ENCODE results near the gene MUC12. TPM values are rescaled to one million over a fixed set of nuclear protein-coding genes. Genes with fewer than 3 reads are reported as not detected.
"Not testable (repeated sequence)": the region's sequence is repeated elsewhere in the genome, so short reads cannot be mapped to it uniquely, and the experiment has no call there.

MUC12 gene, protein sequence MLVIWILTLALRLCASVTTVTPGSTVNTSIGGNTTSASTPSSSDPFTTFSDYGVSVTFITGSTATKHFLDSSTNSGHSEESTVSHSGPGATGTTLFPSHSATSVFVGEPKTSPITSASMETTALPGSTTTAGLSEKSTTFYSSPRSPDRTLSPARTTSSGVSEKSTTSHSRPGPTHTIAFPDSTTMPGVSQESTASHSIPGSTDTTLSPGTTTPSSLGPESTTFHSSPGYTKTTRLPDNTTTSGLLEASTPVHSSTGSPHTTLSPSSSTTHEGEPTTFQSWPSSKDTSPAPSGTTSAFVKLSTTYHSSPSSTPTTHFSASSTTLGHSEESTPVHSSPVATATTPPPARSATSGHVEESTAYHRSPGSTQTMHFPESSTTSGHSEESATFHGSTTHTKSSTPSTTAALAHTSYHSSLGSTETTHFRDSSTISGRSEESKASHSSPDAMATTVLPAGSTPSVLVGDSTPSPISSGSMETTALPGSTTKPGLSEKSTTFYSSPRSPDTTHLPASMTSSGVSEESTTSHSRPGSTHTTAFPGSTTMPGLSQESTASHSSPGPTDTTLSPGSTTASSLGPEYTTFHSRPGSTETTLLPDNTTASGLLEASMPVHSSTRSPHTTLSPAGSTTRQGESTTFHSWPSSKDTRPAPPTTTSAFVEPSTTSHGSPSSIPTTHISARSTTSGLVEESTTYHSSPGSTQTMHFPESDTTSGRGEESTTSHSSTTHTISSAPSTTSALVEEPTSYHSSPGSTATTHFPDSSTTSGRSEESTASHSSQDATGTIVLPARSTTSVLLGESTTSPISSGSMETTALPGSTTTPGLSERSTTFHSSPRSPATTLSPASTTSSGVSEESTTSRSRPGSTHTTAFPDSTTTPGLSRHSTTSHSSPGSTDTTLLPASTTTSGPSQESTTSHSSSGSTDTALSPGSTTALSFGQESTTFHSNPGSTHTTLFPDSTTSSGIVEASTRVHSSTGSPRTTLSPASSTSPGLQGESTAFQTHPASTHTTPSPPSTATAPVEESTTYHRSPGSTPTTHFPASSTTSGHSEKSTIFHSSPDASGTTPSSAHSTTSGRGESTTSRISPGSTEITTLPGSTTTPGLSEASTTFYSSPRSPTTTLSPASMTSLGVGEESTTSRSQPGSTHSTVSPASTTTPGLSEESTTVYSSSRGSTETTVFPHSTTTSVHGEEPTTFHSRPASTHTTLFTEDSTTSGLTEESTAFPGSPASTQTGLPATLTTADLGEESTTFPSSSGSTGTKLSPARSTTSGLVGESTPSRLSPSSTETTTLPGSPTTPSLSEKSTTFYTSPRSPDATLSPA (N-terminal part only)
- total RNA-seq (2021; fragmentation: NEBNext Ultra II Directional; extraction: Animal tissue kit (Norgen Biotek cat#: 25700)): 1 to 10 TPM in 5 of 6 experiments, under 1 TPM in 1; 0.91 to 2.3 (median 1.6) TPM
- long read RNA-seq, partial matches to known transcripts: 0 of 3 reads
- long read RNA-seq, other reads (novel, unspliced or antisense): 0 of 3 reads

DNA sequence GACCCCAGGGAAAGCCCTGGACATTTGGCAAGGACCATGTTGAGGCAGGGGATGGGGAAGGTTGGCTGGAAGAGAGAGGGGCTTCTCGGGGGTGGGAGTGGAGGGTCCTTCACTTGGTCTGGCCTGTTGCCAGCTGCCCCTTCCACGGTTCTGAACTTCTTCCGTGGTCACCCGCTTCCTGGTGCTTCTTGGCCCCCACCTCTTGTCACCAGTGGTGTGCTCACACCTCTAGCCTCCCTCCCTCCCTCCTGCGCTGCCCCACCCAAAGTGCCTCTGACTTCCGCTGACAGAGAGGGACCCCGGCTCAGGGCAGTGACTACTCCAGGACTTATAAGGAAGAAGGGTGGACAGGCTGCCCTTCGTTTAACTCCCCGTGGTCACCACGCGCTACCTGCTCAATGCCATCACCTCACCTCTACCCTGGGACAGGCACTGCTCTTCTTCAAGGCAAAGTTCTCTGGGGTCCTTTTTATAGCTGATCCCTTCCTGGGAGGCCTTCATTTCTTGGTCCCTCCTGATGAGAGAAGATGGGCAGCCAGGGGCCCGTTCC, at the start of gene MUC12:
TSS of gene MUC12 (plus strand) at position 500 of the 550 bp plus-strand sequence. CDS start 58 bp downstream, outside the sequence.
- no peak within 1 kb of the TSS for H3K4me3 Mint-ChIP-seq
- no peaks in the 10 kb centered on the region for H3K36me3 Mint-ChIP-seq (ENCODE audit: low read depth)
- H3K27ac Mint-ChIP-seq: no peak within 1 kb of the TSS
- H3K27me3 Mint-ChIP-seq (ENCODE audit: insufficient read depth): peaks cover 48% of the 10 kb centered on the region
- DNase-seq: no peak
- H3K4me1 Mint-ChIP-seq (ENCODE audit: low read depth): no peaks in the 10 kb centered on the region
- TF ChIP-seq CTCF (IDR thresholded peaks at IDR 0.05): no peak
- H3K9me3 Mint-ChIP-seq: peaks cover 1% of the 10 kb centered on the region; the same call in 1 of the 2 replicates

- not testable (repeated sequence) for DNase-seq; H3K36me3 Mint-ChIP-seq (ENCODE audit: low read depth); H3K4me1 Mint-ChIP-seq (ENCODE audit: low read depth); H3K27ac Mint-ChIP-seq; H3K4me3 Mint-ChIP-seq; H3K9me3 Mint-ChIP-seq
- H3K27me3 Mint-ChIP-seq (ENCODE audit: insufficient read depth): peaks cover 18% of the 10 kb centered on the region
Observed at GRCh38 chr7:100919779-100920437, 49.5 kb upstream of the MUC12 start.

GRCh38 chr7:100921039-100921438, 48.3 kb upstream of the MUC12 start:
- Mint-ChIP-seq H3K9me3 (no peaks in the 10 kb centered on the region), H3K27me3 (ENCODE audit: insufficient read depth) (peaks cover 18% of the 10 kb centered on the region), H3K27ac (no peak overlapping the region), H3K4me3 (no peak overlapping the region), H3K4me1 (ENCODE audit: low read depth) (peaks cover 6% of the 10 kb centered on the region; the same call in 1 of the 2 replicates), H3K36me3 (ENCODE audit: low read depth) (no peaks in the 10 kb centered on the region)
- DNase-seq: no peak
- no peak for TF ChIP-seq CTCF (IDR thresholded peaks at IDR 0.05)

DNA sequence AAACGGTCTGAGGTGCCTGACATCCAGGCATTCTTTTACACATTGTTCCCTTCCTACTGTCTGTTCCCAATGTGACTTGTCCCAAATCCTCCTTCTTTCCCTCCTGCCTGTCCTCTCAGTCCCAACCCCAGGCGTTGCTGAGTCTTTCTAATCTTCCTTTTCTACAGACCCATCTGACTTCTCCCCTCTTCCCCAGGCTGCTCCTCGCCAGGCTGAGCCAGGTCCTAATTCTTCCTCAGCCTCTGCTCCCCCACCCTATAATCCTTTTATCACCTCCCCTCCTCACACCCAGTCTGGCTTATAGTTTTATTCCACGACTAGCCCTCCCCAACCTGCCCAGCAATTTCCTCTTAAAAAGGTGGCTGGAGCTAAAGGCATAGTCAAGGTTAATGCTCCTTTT, 45.7 kb upstream of the MUC12 start:
- H3K4me3 Mint-ChIP-seq; H3K36me3 Mint-ChIP-seq (ENCODE audit: low read depth); H3K4me1 Mint-ChIP-seq (ENCODE audit: low read depth); H3K27ac Mint-ChIP-seq; H3K9me3 Mint-ChIP-seq; DNase-seq: not testable (repeated sequence)
- peaks cover 15% of the 10 kb centered on the region for H3K27me3 Mint-ChIP-seq (ENCODE audit: insufficient read depth)

DNA sequence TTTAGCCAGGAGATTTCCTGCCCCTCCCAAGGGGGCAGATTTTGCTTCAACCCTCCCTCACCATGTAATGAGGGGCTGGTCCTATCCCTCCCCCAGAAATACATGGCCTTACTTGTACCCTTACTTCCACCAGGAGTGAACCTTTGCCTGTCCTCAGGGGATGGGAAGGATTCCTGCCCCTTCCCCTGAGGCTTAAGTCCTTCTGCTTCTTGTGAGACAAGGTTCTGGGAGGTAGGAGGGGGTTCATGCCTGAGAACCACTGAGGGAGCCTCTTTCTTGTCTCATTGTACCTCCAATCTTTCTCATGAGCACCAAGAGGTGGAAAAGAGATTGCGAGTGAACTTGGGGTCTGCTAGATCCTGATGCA, 39.6 kb upstream of the MUC12 start:
- no peaks in the 10 kb centered on the region for H3K9me3 Mint-ChIP-seq
- peaks cover 13% of the 10 kb centered on the region for H3K4me1 Mint-ChIP-seq (ENCODE audit: low read depth)
- no peak overlapping the region for H3K4me3 Mint-ChIP-seq
- H3K27ac Mint-ChIP-seq: no peak overlapping the region
- H3K36me3 Mint-ChIP-seq (ENCODE audit: low read depth): peaks cover 6% of the 10 kb centered on the region; the same call in 1 of the 2 replicates
- no peak for TF ChIP-seq CTCF (IDR thresholded peaks at IDR 0.05)
- peaks cover 14% of the 10 kb centered on the region for H3K27me3 Mint-ChIP-seq (ENCODE audit: insufficient read depth)
- DNase-seq: no peak
